CD4-positive, alpha-beta T cell treated with Interleukin-21 for 1 hour (primary cell): ENCODE measurements around the gene ZSWIM3.

Experiments
- DNase-seq: peaks from one replicate; pipeline ENCODE4 v3.0.0-alpha.2; 2020

ZSWIM3 gene

GRCh38 chr20:45833030-45833882, 24.2 kb upstream of the ZSWIM3 start, which contains the start of gene SNX21:
TSS of gene SNX21 (plus strand) at chr20:45833799. CDS start at chr20:45833920, 121 bp downstream.
- DNase-seq, result peak; percentile 10

GRCh38 chr20:45833883-45834796, 23.3 kb upstream of the ZSWIM3 start:
- DNase-seq, result peak; percentile 47

- no peak for DNase-seq
Measured at GRCh38 chr20:45834797-45835161, 22.6 kb upstream of the ZSWIM3 start.

- DNase-seq, result no peak
Measured at GRCh38 chr20:45835329-45835765, 22.1 kb upstream of the ZSWIM3 start.

GRCh38 chr20:45835825-45836224, 21.6 kb upstream of the ZSWIM3 start:
- DNase-seq, result no peak

- no peak for DNase-seq
Measured at GRCh38 chr20:45836841-45837240, 20.6 kb upstream of the ZSWIM3 start.

GRCh38 chr20:45840700-45841198, 16.7 kb upstream of the ZSWIM3 start:
- DNase-seq, result no peak

GRCh38 chr20:45841407-45842129, 15.8 kb upstream of the ZSWIM3 start:
- no peak for DNase-seq

GRCh38 chr20:45842169-45842812, 15.1 kb upstream of the ZSWIM3 start:
- no peak for DNase-seq

- DNase-seq, result no peak
Measured at GRCh38 chr20:45843506-45843905, 13.9 kb upstream of the ZSWIM3 start.

GRCh38 chr20:45845452-45845851, 12.0 kb upstream of the ZSWIM3 start:
- DNase-seq, result no peak

GRCh38 chr20:45848421-45848820, 9.0 kb upstream of the ZSWIM3 start:
- no peak for DNase-seq

- no peak for DNase-seq
Measured at GRCh38 chr20:45848969-45849582, 8.3 kb upstream of the ZSWIM3 start.

- DNase-seq, result no peak
Measured at GRCh38 chr20:45850238-45850637, 7.2 kb upstream of the ZSWIM3 start.

GRCh38 chr20:45850926-45851325, 6.5 kb upstream of the ZSWIM3 start:
- no peak for DNase-seq

- no peak for DNase-seq
Measured at GRCh38 chr20:45851501-45851900, 5.9 kb upstream of the ZSWIM3 start.

- DNase-seq, result no peak
Measured at GRCh38 chr20:45852326-45852725, 5.1 kb upstream of the ZSWIM3 start.

- no peak for DNase-seq
Measured at GRCh38 chr20:45853484-45853883, 3.9 kb upstream of the ZSWIM3 start.

GRCh38 chr20:45857882-45858216, 435 bp downstream of the ZSWIM3 start:
- DNase-seq, result no peak

GRCh38 chr20:45859916-45860315, 2.5 kb downstream of the ZSWIM3 start:
- no peak for DNase-seq

- DNase-seq, result no peak
Measured at GRCh38 chr20:45860560-45861220, 3.3 kb downstream of the ZSWIM3 start.
